Measurements from ENCODE around the gene PTOV1.

DNA sequence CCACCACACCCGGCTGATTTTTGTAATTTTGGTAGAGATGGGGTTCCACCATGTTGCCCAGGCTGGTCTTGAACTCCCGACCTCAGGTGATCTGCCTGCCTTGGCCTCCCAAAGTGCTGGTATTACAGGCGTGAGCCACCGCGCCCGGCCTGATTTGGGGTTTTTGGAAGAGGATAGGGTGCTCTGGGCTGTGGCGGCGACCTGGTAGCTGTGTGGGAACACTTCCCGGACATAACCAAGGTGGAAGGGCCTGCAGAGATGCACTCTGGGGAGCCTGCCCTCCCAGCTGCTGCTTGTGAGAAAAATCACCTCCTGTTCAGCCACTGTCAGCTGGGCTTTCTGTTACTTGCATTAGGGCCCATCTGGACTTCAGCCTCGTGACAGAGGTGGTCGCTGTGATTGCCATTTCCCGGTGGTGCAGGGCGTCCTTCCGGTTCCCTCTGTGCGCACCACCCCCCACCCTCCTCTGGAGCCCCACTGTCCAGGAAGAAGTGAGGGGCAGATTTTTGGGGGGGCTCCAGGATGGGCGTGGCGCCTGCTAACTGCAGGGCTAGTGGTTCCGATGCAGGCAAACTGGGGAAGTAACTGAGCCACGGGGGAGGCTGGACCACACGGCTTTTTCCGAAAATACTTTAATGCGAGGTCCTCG, 38.2 kb downstream of the PTOV1 start:
- TF ChIP-seq GATA2 (IDR thresholded peaks at IDR 0.05; ENCODE audit: low read depth, low read length) (no peak), GATA3 (IDR thresholded peaks at IDR 0.05; ENCODE audit: low read depth, low read length) (no peak)

All from SH-SY5Y (cell line).